Measurements from ENCODE around the gene ATF5.

Gene ATF5, protein sequence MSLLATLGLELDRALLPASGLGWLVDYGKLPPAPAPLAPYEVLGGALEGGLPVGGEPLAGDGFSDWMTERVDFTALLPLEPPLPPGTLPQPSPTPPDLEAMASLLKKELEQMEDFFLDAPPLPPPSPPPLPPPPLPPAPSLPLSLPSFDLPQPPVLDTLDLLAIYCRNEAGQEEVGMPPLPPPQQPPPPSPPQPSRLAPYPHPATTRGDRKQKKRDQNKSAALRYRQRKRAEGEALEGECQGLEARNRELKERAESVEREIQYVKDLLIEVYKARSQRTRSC

DNA sequence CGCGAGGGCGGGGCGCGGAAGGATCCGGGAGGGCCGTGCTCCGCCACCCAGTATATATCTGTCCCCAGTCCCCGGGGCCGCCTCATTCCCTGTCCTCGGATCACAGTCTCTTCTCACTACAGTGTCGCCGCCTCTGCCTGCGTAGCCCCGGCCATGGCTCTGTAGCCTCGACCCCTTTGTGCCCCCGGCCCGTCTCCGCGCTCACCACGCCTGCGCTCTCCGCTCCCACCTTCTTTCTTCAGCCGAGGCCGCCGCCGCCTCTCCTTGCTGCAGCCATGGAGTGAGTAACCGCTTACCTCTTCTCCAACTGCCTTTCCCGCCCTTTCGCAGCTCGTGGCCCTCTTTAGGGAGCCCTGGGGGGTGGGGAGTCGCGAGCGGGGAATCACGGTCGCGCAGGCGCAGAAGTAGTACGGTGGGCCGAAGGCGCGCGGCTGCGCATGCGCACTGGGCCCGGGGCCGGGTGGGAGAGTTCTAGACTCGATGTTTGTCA, at the start of gene ATF5, which contains the start of gene NUP62:
Gene ATF5 (plus strand): TSS at position 85 of the 490 bp plus-strand sequence. CDS start 1,646 bp downstream, outside the sequence.
Gene NUP62 (minus strand): TSS at position 384 of the 490 bp plus-strand sequence. CDS start 19,697 bp downstream, outside the sequence.
- peak; percentile 52 for DNase-seq (ENCODE audit: extremely low read depth, low read depth)
- TF ChIP-seq, protein P1, sequence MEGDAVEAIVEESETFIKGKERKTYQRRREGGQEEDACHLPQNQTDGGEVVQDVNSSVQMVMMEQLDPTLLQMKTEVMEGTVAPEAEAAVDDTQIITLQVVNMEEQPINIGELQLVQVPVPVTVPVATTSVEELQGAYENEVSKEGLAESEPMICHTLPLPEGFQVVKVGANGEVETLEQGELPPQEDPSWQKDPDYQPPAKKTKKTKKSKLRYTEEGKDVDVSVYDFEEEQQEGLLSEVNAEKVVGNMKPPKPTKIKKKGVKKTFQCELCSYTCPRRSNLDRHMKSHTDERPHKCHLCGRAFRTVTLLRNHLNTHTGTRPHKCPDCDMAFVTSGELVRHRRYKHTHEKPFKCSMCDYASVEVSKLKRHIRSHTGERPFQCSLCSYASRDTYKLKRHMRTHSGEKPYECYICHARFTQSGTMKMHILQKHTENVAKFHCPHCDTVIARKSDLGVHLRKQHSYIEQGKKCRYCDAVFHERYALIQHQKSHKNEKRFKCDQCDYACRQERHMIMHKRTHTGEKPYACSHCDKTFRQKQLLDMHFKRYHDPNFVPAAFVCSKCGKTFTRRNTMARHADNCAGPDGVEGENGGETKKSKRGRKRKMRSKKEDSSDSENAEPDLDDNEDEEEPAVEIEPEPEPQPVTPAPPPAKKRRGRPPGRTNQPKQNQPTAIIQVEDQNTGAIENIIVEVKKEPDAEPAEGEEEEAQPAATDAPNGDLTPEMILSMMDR (IDR thresholded peaks at IDR 0.05; ENCODE audit: low read depth, low read length) = no peak

DNA sequence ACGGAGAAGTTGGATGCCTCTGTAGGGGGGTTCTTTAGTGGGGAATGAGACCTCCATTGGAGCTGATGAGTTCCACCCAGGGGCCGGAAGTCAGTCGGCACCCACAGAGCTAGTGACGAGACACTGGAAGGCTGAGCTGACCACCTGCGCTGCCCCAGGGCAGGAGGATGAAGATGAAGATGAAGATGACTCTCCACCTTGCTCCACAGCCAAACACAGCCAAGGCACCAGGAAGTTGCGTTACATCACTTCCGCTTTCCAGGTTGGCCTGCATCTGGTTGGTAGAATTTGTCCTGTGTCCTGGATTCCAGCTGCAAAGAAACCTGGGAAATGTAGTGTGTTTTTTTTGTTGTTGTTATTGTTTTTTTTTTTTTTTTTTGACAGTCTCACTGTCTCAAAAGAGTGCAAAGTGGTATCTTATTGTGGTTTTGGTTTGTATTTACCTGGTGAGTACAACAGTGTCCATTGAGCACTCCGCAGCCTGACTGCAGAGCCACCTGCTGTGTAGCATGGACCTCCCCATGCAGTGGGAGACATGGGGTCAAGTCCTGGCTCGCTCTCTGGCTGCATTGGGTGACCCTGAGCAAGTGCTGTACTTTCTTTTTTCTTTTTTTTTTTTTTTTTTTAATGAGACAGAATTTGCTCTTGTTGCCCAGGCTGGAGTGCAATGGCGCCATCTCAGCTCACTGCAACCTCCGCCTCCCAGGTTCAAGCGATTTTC, 49.6 kb upstream of the ATF5 start:
- no peak for DNase-seq (ENCODE audit: extremely low read depth, low read depth)
- TF ChIP-seq, protein P1 (IDR thresholded peaks at IDR 0.05; ENCODE audit: low read depth, low read length) = no peak

DNA sequence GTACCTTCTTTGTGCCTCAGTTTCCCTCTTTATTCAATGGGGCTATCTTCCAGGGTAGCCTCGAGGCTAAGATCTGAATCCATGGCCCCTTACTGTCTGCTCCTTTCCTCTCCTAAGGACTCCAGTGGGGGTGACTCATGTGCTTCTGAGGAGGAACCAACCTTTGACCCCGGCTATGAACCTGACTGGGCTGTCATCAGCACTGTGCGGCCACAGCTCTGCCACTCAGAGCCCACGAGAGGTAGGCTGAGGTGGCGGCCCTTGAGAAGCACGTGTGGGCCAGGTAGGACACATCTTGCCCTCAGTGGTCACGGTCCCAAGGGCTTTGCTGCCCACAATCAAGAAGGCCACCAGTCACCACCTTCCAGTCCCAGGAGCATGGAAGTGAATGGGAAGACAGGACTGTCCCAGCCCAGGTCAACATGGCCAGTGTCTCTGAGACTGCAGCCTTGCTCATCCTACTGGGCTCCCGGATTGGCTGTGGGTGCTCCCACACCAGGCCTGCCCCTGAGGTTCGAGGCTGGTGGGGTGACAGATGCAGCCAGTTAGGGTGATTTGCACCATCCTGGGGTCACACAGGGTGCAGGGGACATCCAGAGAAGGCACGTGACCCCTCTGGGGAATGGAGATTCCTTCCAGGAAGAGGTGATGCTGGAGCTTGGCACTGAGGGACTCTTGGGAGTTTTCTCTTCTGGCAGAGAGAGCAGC, 48.7 kb upstream of the ATF5 start:
- DNase-seq (ENCODE audit: extremely low read depth, low read depth) = no peak
- TF ChIP-seq, protein P1 (IDR thresholded peaks at IDR 0.05; ENCODE audit: low read depth, low read length) = no peak

DNA sequence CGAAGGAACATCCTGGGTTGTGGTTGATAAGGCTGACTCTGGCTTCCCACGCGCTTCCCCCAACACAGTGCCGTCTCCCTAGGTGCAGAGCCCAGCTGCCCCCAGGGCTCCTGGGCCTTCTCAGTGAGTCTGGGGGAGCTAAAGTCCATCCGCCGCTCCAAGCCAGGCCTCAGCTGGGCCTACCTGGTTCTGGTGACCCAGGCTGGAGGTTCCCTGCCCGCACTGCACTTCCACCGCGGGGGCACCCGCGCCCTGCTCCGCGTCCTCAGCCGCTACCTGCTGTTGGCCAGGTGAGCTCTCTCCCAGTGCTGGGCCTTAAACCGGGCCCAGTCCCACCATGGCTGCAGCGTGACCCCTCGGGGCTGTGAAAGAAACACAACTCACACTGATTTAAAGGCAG, 47.8 kb upstream of the ATF5 start:
- TF ChIP-seq, protein P1 (IDR thresholded peaks at IDR 0.05; ENCODE audit: low read depth, low read length) = no peak
- no peak for DNase-seq (ENCODE audit: extremely low read depth, low read depth)

DNA sequence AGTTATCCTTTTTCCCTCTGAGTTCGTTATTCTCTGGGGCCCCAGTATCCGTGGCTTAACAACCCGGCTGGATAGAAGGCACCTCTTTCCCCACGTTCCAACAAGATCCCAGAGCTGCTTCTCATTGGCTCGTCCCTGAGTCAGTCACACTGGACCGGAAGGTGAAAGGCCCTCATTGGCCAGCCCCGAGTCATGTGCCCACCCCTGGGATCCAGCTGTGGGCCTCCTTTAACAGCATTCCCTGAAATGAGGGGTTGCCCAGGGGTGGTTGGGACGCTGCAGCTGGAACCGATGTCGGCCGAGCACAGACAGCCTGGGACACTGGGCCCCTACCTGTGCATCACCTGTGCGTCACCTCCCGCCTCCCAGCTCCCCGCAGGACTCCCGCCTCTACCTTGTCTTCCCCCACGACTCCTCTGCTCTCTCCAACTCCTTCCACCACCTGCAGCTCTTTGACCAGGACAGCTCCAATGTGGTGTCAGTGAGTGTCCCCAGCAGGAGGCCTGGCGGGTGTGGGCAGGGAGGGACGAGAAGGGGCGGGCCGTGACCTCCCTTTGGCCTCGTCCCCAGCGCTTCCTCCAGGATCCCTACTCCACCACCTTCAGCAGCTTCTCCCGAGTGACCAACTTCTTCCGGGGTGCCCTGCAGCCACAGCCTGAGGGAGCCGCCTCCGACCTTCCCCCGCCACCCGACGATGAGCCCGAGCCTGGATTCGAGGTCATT, 47.2 kb upstream of the ATF5 start:
- TF ChIP-seq, protein P1 (IDR thresholded peaks at IDR 0.05; ENCODE audit: low read depth, low read length) = no peak
- no peak for DNase-seq (ENCODE audit: extremely low read depth, low read depth)

DNA sequence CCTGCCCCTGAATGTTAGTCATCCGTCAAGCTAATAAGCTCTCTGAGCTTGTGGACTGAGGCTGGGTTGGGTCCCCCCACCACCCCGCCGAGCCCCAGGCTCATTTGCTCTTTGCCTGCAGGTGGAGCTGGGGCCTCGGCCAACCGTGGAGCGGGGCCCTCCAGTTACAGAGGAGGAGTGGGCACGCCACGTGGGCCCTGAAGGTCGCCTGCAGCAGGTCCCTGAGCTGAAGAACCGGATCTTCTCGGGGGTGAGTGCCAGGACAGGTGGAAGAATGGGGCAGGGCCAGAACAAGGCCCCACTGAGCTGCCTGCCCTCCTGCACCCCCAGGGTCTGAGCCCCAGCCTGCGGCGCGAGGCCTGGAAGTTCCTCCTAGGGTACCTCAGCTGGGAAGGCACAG, 46.4 kb upstream of the ATF5 start:
- no peak for DNase-seq (ENCODE audit: extremely low read depth, low read depth)
- TF ChIP-seq, protein P1 (IDR thresholded peaks at IDR 0.05; ENCODE audit: low read depth, low read length) = no peak

Measured in AG09319 (cell line).